ENCODE results near the gene GLRA3.
"Not testable (repeated sequence)": the region's sequence is repeated elsewhere in the genome, so short reads cannot be mapped to it uniquely, and the experiment has no call there.

The GLRA3 gene

DNA sequence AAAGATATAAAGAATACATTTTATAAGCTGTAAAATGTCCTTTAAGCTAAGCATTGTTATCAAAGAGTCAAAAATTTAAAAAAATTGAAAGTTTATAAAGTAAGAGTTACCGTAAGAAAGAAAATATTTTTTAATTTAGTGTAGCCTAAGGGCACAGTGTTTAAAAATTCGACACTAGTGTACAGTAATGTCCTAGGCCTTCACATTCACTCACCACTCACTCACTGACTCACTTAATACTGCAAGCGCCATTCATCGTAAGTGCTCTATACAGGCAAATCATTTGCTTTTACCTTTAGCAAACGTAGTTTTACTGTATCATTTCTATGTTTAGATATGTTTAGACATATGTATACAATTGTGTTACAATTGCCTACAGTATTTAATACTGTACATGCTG, 20.2 kb downstream of the GLRA3 start:
- DNase-seq, result no peak

DNA sequence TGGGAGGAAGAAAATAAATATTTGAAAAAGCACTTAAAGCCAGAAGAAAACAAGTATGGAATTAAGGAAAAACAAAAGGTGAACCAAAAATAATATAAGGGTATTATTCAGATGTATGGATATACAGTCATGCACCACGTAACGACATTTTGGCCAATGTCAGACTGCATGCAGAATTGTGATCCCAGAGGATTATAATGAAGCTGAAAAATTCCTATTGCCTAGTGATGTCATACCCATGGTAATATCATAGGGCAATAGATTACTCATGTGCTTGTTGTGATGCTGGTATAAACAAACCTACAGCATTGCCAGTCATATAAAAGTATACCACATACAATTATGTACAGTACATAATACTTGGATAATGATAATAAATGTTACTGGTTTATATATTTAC, 20.9 kb downstream of the GLRA3 start:
- no peak for DNase-seq

DNA sequence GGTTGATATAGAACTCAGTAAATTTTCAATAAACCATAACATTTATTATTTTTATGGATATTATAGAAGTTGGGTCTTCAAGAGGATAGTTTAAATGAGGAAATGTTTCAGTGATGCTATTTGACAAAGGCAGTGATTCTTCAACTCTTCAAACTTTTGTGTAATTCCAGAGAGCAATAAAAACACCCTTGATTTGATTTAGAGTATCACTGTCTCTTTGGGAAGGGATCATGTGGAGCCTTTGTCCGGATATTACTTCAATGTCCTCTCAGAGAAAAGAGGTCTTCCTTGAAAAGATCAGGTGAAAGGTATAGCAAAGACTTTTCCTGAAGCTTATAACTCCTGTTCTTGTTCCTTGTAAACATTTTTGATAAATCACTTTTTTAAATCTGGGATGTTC, 23.3 kb downstream of the GLRA3 start:
- DNase-seq, result no peak

DNA sequence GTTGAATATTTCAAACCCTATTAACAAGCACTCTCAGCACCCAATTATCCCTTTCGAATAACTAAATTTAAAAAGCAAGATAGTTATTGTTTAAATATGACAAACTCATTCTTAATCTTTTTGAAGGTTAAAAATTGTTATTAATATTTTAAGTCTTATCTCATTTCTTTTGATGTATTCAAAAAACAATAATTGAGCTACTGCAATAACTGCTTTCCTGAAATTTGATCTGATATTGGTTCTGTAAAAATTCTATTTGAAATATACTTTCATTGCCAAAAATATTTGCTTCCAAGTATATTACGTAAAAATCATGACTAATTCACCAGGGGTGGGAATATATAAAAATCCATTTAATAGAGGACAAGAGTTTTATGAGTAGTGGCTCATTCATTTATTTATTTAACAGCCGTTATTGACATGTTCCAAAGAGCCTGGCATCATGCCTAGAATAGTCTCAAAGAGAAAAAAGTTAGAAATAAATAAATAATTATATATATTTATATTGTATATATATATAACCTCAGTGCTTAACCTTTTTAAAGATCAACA, 34.4 kb downstream of the GLRA3 start:
- no peak for DNase-seq

DNA sequence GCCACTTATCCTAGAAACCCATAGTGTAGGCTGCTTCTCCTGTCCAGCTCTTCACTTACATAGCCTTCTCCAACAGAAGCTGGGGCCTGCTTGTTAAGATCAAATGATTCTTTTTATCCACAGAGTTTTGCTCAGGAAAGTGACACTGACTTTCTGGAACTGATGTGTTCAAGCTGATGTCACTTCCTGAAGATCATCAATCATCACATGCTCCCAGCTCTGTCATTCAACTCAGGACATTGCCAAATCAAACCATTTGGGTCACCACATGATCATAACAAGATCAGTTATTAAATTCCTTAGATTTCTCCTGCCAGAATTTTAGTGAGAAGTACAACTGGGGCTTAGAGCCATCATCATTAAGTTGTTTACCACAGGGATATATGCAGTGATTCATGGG, 39.4 kb downstream of the GLRA3 start:
- DNase-seq, result no peak

DNA sequence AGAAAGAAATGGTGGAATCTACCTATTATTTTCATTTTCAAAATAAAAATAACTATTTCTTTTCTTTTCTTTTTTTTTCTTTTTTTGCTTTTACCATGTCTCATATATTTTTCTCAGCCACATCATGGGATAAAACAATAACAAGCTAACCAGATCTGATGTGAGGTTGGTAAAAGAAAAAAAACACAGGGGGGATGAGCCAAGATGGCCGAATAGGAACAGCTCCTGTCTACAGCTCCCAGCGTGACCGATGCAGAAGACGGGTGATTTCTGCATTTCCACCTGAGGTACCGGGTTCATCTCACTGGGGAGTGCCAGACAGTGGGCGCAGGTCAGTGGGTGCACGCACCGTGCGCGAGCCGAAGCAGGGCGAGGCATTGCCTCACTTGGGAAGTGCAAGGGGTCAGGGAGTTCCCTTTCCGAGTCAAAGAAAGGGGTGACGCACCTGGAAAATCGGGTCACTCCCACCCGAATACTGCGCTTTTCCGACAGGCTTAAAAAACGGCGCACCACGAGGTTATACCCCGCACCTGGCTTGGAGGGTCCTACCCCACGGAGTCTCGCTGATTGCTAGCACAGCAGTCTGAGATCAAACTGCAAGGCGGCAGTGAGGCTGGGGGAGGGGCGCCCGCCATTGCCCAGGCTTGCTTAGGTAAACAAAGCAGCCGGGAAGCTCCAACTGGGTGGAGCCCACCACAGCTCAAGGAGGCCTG, 50.6 kb downstream of the GLRA3 start:
- not testable (repeated sequence) for DNase-seq

DNA sequence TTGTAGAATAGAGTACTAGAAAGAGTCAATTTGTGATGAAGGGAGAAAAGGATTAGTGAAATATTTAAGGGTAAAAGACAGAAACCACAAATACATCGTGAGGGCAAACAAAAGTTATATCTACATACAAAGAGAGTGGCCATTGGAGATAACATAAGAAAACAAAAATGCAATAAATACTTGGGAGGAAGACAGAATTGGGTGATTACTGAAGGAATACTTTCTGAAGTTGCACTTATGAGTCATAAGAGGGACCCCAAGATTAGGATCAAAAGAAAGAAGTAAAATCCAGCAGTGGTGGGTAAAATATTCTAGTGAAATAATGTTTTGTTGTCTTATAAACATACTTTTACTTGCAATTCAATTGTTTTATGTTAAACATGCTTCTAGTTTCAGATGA, 53.7 kb downstream of the GLRA3 start:
- no peak for DNase-seq

DNA sequence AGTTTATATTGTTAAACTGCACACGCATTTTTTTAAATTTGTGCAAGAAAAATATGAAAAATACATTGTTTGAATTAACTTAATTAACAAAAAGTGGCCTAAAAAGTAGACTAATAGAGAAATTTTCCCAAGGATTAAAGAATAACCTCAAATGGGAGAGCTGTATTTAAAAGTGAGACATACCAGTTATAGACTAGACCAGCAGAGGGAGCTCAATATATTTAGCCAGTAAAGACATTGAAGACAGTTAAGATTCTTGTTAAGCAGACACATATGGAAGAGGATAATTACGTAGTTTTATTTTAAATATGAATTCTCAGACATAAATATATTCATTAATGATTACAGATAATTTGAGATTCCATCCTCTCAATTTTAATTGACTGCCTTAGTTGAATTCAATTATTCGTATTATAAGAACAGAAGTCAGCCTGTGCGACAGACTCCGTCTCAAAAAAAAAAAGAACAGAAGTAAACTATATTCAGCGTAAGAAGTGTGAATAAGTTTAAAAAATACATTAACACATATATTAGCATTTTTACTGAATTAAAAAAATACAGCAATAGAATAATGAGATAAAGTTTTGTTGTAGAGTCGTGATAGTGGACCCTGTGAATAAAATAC, 64.8 kb downstream of the GLRA3 start:
- no peak for DNase-seq

DNA sequence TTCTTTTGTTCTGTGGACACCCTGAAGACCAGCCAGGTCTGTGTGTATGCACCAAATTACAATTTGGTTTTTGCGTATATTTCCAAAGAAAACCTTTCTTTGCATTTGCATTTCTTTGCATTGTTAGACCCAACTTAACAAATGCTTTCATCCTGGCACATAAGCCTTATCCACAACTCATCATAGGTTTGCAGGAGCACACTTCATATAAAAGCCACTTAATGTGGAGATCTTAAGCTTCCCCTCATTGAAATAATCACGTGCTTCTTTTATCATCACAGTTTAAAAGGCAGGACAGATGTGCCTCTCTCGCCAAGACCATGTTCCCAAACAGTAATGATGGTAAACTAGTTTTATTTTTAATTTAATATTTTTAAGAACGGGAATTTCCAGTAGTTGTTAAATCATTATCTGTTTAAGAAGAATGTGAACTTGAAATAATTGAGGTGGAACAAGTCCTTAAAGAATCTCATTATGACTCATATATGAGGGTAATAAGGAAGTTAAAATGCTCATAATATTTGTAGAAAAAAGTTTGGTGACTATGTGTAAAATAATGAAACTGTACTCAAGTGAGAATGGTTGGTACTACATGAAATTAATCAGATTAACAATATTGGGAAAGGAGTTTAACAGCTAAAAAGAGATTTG, 65.5 kb downstream of the GLRA3 start:
- no peak for DNase-seq

DNA sequence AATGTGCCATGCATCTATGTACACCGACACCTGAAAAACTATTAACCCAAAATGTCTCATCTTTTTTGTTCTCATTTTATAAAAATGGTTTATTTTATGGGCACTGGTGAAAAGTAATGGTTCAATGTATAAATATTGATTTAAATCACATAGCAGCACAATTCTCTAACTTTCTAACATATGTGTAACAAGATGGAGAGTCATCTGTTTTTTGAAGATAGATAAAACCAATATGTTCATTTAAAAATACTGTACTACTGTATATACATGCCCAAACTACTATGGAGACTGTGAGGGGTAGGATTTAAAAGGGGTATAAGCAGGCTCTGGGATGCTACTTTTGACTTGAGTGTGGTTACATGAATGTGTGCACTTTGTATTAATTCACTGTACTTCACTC, 67.6 kb downstream of the GLRA3 start:
- no peak for DNase-seq

DNA sequence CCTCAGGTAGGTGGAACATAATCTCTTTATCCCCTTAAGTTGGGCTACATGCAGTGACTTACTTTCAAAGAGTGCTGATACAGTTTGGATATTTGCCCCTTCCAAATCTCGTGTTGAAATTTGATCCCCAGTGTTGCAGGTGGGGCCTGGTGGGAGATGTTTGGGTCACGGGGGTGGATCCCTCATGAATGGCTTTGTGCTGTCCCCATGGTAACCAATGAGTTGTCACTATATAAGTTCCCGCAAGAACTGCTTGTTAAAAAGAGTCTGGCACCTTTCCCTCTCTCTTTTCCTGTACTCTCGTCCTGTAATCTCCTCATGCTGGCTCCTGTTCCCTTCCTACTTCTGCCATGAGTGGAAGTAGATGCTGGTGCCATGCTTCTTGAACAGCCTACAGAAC, 71.3 kb downstream of the GLRA3 start:
- DNase-seq, result no peak

DNA sequence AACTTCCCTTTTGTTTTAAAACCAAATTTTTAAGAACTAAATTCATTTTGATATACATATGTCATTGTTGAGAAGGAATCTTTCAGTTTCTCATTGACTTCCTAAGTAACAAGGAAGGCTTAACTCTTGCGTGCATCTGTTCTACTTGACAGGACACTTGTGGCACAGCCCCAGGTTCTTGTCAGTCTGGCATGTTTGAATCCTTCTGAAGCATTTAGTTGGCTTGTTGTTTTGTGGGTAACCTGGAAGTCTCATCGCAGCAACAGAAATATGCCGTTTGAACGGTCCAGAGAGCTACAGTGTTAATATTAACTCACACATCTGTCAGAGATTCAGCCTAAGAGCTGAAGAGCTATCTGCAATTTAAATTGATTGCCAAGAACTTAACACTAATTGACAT, 76.0 kb downstream of the GLRA3 start:
- no peak for DNase-seq

DNA sequence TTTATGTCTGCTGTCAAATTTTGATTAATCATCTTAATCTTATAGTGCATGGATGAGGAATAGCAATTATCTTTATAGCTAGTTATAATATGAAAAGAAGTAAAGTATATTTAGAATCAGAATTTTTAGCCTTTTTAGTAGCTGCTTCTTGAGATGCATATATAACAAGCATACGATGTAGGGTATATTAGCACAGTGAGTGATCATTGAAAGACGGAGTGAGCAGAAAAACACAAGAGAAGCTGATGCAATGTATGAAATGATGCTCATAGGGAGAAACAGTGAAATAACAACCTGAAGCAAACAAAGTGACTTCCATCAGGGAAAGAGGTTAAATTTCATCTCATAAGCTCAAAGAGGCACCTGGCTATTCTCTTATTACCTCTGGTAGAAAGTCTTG, 77.0 kb downstream of the GLRA3 start:
- DNase-seq, result no peak

DNA sequence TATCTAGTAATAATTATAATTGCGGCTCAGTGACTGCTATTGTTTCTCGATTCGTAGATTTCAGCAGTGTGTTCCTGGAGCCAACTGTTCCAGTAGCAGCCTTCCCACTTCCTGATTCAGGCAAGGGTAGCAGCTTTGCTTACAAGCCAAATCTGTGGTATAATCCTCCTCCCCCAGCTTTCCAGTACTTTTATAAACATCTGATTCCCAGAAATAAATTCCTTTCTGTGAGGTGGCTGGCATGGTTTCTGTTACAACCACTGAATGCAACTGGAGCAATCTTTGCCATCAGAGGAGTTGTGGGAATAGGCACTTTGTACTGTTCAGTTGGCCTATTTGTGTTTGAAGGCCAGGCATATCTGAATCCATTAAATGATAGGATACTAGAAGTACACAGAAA, 80.0 kb downstream of the GLRA3 start:
- no peak for DNase-seq

DNA sequence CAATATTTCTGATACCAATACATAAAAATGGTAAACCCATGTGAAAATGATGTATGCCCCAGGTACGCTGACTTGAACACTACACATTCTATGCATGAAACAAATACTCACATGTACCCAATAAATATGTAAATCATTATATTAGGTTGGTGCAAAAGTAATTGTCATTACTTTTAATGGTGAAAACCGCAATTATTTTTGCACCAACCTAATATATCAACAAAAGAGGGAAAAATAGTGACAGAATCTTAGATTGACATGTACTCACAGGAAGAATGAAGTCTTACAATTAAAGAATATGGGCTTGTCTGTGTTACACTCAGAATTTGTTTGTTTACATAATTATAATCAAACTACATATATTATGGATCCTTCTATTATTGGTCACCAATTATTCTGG, 82.3 kb downstream of the GLRA3 start:
- DNase-seq, result no peak

DNA sequence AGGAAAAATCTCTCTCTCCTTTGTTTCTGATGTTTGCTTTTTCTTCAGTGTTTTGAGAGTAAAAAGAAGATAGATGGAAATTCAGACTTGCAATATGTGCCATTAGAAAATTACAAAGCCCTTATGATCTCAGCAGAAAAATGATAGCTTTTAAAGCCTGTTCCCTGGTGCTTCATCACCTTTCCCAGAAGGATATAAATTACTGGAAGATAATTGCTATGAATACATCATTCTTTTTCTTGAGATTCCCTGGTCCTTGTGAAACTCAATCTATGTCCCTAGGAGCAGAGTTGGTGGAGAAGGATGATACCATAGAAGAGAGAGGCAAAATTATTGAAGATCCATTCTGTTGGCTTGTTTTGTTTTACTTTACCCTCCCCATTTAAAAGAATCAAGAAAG, 86.5 kb downstream of the GLRA3 start:
- no peak for DNase-seq

DNA sequence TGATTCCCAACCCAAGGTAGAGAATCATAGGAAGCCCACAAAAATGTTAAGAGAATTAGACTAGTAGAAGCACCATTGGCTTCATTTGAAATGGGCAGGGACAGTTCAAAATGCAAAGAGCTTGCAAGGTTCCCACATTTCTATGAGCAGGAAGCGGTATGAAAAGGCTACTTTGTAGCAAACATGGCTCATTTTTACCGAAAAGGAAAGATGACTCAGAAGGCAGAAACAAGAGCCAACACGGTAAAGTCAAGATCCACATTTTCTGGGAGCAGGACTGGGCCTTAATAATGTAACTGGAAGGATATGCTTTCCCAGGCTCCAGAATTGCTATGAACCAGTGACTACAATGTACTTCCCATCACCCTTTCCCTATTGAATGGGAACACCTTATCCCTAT, 89.5 kb downstream of the GLRA3 start:
- no peak for DNase-seq

DNA sequence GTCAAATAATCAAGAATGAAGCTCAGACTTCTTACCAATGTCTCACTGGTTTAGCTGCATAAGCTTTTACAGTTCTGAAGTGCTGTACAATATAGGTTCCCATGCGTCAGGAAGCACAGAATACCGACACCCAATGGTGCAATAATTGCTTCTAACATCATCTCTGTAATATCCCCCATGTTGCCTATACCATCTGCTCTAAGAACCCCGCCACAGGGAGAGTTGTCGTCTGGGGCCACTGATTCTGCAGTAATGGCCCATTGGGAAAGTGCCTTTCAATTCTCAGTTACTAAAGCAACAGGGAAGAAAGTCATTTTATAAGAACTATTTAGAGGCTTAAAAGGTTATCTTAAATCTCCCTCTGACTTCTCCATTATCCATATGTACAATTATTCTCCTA, 94.9 kb downstream of the GLRA3 start:
- no peak for DNase-seq

DNA sequence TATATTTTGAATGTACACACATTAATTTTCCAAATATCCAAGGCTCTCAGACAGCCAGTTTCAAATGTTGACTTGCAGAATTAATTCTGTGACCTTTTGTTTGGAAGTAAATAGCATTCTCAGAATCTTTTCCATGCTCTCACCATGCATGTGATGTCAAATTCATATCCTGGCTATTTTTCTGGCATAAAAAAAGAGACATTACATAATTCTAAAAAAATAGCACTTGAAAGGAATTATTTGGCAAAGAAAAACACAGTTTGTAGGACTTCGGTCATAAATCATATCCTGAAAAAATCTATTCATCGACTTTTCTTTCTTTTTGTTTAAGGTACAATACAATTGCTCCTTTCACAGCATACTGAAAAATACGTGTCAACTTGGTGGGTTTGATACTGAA, 111.2 kb downstream of the GLRA3 start:
- DNase-seq, result no peak

DNA sequence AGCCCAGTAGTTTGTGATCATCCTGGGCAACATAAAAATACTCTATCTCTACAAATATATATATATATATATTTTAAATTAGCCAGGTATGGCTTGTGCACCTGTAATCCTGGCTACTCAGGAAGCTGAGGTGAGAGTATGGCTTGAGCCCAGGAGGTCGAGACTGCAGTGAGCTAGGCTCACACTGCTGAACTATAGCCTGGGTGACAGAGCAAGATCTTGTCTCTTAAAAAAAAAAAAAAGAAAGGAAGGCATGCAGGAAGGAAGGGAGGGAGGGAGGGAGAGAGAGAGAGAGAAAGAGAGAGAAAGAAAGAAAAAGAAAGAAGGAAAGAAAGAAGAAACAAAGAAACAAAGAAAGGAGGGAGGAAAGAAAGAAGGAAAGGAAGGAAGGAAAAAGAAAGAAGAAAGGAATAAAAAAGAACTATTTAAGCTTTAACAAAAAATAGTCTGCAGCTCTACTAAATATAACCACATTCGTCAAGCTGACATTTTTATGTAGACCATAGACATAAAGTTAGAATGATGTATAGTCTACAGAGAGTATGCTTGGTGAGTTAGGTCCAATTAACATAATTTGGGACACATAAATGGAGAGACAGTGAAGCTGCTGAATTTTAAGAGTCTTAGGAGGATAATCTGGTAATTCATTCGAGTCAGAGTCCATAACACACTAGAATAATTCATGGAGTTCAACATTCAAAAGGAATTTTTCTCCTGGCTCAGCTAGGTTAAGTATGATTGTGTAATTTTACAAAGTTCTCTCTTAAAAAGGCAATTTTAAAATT, 111.9 kb downstream of the GLRA3 start:
- no peak for DNase-seq

DNA sequence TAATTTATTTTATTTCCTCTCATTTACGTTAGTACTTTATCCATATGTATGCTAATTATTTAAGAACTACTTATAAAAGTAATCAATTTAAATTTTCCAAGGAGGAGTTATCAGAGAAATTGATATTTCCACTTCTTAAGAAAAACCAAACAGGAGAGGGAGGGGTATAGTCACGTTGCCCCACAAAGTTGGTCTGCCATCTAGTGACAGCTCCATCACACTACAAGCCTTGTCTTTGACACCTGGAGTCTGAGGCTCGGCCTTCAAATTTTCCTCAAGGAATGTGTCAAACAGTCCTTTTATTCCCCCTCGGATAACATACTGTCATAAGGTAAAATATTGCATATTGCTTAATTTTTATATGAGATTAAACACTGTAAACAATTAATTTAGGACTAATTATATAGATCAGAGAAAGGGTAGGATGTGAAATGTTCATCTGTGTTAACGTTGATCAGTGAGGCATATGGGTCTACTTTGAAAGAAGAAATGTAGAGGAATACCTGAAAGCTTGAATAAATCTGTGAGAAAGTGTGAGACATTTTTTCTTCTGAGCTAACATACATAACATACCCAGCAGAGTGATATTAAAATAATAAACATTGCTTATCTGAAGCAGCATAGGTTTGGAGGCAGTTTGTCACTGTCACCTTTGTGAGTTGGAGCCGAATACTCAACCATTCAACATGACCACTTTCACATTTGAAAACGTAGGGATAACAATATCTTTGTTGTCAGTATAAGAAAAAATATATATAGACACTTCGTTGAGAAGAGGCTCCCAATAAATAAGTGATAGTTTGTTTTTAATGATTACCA, 114.4 kb downstream of the GLRA3 start:
- no peak for DNase-seq

DNA sequence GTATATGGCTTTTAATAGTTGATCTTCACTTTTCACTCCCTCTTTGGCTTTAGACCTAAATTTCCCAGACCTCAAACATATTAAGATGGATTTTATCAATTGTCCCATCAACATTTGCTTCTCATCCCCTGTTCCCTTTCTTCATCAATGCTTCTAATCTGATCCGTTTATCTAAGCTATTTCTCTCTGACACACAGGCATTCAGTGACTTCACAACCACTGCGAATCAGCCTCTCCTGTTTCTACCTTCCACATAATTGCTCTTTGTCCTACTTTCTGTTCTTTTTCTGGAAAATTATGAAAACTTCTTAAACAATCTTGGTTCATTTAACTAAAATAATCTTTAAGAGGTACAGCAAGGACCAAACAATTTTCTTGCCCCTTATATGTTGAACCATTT, 115.2 kb downstream of the GLRA3 start:
- DNase-seq, result no peak

DNA sequence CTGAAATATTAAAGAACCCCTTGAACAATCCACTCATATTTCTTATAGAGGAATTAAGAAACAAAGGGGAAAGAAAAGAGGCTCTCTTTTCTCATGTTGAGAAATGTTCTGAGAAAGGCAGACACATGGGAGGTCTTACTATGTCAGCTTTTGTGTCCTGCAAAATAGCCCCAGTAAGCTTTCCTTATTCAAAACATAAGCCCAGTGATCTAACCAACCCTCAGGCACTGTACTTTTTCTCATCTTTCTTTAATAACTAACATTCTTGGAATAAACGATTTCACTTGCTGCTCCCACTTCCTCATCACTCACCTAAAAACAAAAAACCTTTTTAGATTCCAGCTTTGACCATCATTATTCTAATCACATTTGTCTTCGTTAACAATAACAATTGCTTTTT, 115.9 kb downstream of the GLRA3 start:
- DNase-seq, result no peak
